MCF 10A (cell line): ENCODE results near the gene DNAJB5. TPM values are rescaled to one million over a fixed set of nuclear protein-coding genes. Genes with fewer than 3 reads are reported as not detected.

Experiments
- BruUV-seq: library from RNA; stranded (reverse); fragments of 400-500 nt; replicated peaks from 2 replicates; lab custom pipeline; 2021; lab: Mats Ljungman, UMichigan
- CTCF ChIA-PET: fragments of 300-600 bp; sonication (Branson Sonifier 250); formaldehyde crosslinking; extraction: SDS; loops from one replicate; lab custom pipeline; 2021; ENCODE audit warnings: antibody characterized with exemption, inconsistent platforms; lab: Yijun Ruan, JAX
- POLR2A ChIA-PET: fragments of 300-600, 350-650 bp; sonication (Branson Sonifier 250); formaldehyde crosslinking; extraction: SDS; loops from one replicate; lab custom pipeline; 2020; ENCODE audit warnings: antibody characterized with exemption, inconsistent platforms; lab: Yijun Ruan, JAX
- DNase-seq: peaks from one replicate; pipeline ENCODE4 v3.0.0-alpha.2; 2018; ENCODE audit not compliant: unreplicated experiment
- H3K27ac Mint-ChIP-seq: one replicate; pipeline ENCODE4 v1.8.0; 2022; ENCODE audit warnings: mild to moderate bottlenecking, low read depth, mixed read lengths; ENCODE audit not compliant: unreplicated experiment
- H3K27me3 Mint-ChIP-seq: one replicate; pipeline ENCODE4 v1.8.0; 2022; ENCODE audit warnings: mixed read lengths; ENCODE audit not compliant: insufficient read depth, unreplicated experiment
- H3K36me3 Mint-ChIP-seq: one replicate; pipeline ENCODE4 v1.8.0; 2022; ENCODE audit warnings: mild to moderate bottlenecking, moderate library complexity, mixed read lengths; ENCODE audit not compliant: insufficient read depth, unreplicated experiment
- H3K4me1 Mint-ChIP-seq: one replicate; pipeline ENCODE4 v1.8.0; 2022; ENCODE audit warnings: mixed read lengths; ENCODE audit not compliant: insufficient read depth, unreplicated experiment
- H3K4me3 Mint-ChIP-seq: one replicate; pipeline ENCODE4 v1.8.0; 2022; ENCODE audit warnings: mild to moderate bottlenecking, moderate library complexity, mixed read lengths; ENCODE audit not compliant: unreplicated experiment
- H3K9me3 Mint-ChIP-seq: one replicate; pipeline ENCODE4 v1.8.0; 2022; ENCODE audit warnings: mixed read lengths; ENCODE audit not compliant: unreplicated experiment
- intact Hi-C: fragments of 100-400 bp; cut with micrococcal nuclease; formaldehyde crosslinking; loops from 2 replicates; pipeline ENCODE4 v1.14.1; 2022
- total RNA-seq: library from RNA; stranded (reverse); gene quantifications from 2 replicates; pipeline ENCODE4 v1.2.3, GENCODE V29; 2022
- TF ChIP-seq, protein P1 (sequence below): fragments of 200-600 bp; IDR thresholded peaks from one replicate; pipeline ENCODE4 v1.8.0; 2022; ENCODE audit warnings: antibody characterized with exemption, mild to moderate bottlenecking; ENCODE audit not compliant: unreplicated experiment

DNAJB5 gene
- total RNA-seq, 1 experiment from 2014 or later = 2.2 TPM

DNA sequence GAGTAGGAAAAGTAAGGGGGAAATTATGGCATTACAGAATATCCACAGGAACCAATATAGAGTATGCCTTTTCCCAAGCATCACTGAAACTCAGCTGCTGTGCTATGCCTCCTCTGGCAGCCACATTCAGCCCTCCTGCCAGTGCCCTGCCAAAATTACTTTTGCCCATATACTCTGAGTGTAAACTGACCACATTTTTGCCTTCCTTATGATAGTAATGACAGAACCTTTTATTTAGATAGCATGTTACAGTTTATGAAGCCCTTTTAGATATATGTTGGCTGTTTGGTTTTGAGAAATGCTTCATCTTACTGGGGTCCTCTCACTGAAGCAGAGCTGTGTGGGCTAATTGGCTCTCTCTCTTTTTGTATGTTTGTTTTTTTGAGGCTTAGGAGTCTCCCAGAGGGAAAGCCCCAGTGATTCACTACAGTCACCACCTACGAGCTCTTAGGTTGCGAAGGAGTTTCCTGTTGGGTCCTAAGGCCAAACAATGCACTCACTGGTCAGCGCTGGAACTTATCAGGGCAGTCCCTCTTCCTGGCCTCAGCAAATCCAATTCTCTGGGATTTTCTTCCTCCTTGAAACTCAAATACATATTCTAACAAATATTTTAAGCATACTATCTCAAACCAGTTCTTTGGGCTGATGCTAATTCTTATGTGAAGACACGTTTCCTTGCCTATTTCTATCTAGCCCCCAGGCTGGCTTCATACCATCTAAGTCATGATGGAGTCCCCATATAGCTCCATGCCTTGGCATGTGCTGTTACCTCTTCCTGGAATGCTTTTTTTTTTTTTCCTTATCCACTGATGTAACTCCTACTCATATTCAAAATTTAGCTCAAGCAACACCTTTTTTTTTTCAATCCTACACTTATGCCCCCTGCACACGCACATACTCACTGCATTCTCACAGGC lies 27.7 kb upstream of the DNAJB5 start:
- no TSS peak for BruUV-seq

DNA sequence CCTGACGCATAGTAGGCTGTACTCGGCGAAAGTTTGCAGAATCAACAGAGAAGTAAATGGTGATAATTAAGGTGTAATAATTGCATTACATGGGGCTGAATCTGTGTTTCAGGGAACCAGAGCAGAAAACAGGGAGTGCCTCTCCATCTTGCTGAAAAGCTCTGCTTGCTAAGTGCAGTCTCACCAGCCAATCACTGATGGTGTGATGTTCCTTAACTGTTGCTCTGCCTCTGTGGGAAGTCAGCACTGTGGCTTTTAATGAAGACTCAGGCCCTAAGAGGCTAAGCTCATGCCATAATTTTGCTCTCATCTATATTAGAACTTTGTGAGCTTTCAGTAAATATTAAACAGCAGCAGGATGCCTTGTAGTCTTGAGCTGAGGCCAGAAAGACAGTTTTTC lies 27.0 kb upstream of the DNAJB5 start:
- intact Hi-C loops = no loop called here
- no TSS peak for BruUV-seq
- Mint-ChIP-seq H3K27ac (no peak overlapping the region), H3K27me3 (peaks cover 57% of the 10 kb centered on the region), H3K36me3 (no peaks in the 10 kb centered on the region), H3K4me3 (no peak overlapping the region), H3K4me1 (peaks cover 16% of the 10 kb centered on the region), H3K9me3 (no peaks in the 10 kb centered on the region)
- POLR2A ChIA-PET = interaction anchor here (1.0 to 2.6 kb wide), 5 partner anchors 8 to 48 kb away, joined by 4 to 8 read pairs (median 6); partner anchors contain the start of gene DNAJB5
- CTCF ChIA-PET = interaction anchor here (0.7 to 1.2 kb wide), 4 partner anchors 23 to 63 kb away, joined by 3 to 5 read pairs (median 4); no protein-coding TSS in a partner anchor
- TF ChIP-seq, protein P1, sequence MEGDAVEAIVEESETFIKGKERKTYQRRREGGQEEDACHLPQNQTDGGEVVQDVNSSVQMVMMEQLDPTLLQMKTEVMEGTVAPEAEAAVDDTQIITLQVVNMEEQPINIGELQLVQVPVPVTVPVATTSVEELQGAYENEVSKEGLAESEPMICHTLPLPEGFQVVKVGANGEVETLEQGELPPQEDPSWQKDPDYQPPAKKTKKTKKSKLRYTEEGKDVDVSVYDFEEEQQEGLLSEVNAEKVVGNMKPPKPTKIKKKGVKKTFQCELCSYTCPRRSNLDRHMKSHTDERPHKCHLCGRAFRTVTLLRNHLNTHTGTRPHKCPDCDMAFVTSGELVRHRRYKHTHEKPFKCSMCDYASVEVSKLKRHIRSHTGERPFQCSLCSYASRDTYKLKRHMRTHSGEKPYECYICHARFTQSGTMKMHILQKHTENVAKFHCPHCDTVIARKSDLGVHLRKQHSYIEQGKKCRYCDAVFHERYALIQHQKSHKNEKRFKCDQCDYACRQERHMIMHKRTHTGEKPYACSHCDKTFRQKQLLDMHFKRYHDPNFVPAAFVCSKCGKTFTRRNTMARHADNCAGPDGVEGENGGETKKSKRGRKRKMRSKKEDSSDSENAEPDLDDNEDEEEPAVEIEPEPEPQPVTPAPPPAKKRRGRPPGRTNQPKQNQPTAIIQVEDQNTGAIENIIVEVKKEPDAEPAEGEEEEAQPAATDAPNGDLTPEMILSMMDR = no peak
- DNase-seq = no peak

More for the DNA sequence above, 27.7 kb upstream of the DNAJB5 start:
- Mint-ChIP-seq H3K4me3 (no peak overlapping the region), H3K4me1 (peaks cover 16% of the 10 kb centered on the region), H3K27ac (no peak overlapping the region), H3K9me3 (no peaks in the 10 kb centered on the region), H3K27me3 (peaks cover 50% of the 10 kb centered on the region), H3K36me3 (no peaks in the 10 kb centered on the region)
- ChIA-PET POLR2A (interaction anchor here (0.6 to 2.6 kb wide), 7 partner anchors 9 to 559 kb away, joined by 3 to 8 read pairs (median 5); partner anchors contain the start of genes DNAJB5 and FANCG), CTCF (interaction anchor here (0.6 to 1.2 kb wide), 7 partner anchors 24 to 203 kb away, joined by 3 to 5 read pairs (median 3); no protein-coding TSS in a partner anchor)
- intact Hi-C loops = no loop called here
- TF ChIP-seq, protein P1 = no peak
- DNase-seq = peak; percentile 88

DNA sequence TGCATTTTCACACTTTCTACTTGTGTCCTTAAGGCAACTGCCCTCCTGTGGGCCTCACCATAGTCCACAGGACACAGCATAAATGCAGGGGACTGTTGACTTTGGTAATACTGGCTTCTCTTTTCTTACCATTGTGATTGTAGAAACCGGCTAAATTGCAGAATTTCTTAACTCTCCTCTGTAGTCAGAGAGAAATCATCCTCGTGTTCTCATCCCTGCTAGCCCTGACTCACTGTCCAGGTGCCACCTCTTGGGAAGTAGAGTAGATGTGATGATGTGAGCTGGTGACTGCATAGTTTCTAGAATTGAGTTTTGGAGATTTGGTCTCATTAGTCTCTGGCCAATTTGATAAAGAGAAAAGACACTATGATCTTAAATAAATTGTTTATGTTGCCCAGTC lies 26.0 kb upstream of the DNAJB5 start:
- Mint-ChIP-seq H3K4me3 (no peak overlapping the region), H3K36me3 (no peaks in the 10 kb centered on the region), H3K9me3 (no peaks in the 10 kb centered on the region), H3K27ac (no peak overlapping the region), H3K4me1 (peaks cover 16% of the 10 kb centered on the region), H3K27me3 (peaks cover 66% of the 10 kb centered on the region)
- TF ChIP-seq, protein P1 = no peak
- no peak for DNase-seq
- POLR2A ChIA-PET = no interaction called here
- intact Hi-C loops = no loop called here
- CTCF ChIA-PET = interaction anchor here (0.6 to 2.3 kb wide), 2 partner anchors 64 to 704 kb away, joined by 3 to 9 read pairs; no protein-coding TSS in a partner anchor
- no TSS peak for BruUV-seq

DNA sequence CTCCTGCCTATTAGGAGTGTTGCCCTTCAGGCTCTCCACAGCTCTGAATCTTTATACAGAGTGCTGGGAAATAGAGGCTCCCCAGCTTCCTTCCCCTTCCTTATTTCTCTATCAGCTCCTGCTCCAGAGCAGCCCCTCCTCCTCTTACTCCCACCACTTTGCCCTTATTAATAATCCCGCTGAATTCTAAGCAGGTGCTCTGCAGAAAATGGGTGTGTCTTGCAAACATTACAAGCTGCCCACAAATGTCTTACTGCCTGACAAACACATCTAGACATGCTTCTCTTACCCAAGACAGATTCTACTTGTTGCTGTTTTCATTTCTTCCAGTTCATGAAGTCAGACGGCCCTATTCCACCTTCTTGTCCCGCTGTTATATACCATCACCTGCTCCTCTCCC lies 25.1 kb upstream of the DNAJB5 start:
- peak; percentile 11 for DNase-seq
- no peaks in the 10 kb centered on the region for H3K36me3 Mint-ChIP-seq
- ChIA-PET POLR2A (interaction anchor here (0.5 to 1.5 kb wide), 2 partner anchors 18 to 117 kb away, joined by 3 to 4 read pairs; no protein-coding TSS in a partner anchor), CTCF (interaction anchor here (0.6 to 2.3 kb wide), 4 partner anchors 17 to 65 kb away, joined by 4 to 9 read pairs (median 6); no protein-coding TSS in a partner anchor)
- H3K4me1 Mint-ChIP-seq = peaks cover 16% of the 10 kb centered on the region
- H3K27me3 Mint-ChIP-seq = peaks cover 66% of the 10 kb centered on the region
- no peak overlapping the region for H3K27ac Mint-ChIP-seq
- no peaks in the 10 kb centered on the region for H3K9me3 Mint-ChIP-seq
- BruUV-seq = no TSS peak
- TF ChIP-seq, protein P1 = no peak
- no peak overlapping the region for H3K4me3 Mint-ChIP-seq
- intact Hi-C loops = no loop called here
